Fibroblast of mammary gland (primary cell): ENCODE measurements around the gene LPP.

ENCODE experiments used
- DNase-seq: peaks from one replicate; pipeline ENCODE4 v3.0.0-alpha.2; 2010; ENCODE audit warnings: low read depth
- H3K4me3 ChIP-seq: 2 replicates; pipeline ENCODE4 v1.5.1; 2011; ENCODE audit warnings: low read depth, mild to moderate bottlenecking, low read length, moderate library complexity; ENCODE audit not compliant: control insufficient read depth
- TF ChIP-seq, protein P1 (sequence below): conservative IDR thresholded peaks from 2 replicates; pipeline ENCODE4 v1.5.1; 2011; ENCODE audit warnings: low read depth, low read length, inconsistent platforms; ENCODE audit not compliant: control insufficient read depth, insufficient read depth

Gene LPP

DNA sequence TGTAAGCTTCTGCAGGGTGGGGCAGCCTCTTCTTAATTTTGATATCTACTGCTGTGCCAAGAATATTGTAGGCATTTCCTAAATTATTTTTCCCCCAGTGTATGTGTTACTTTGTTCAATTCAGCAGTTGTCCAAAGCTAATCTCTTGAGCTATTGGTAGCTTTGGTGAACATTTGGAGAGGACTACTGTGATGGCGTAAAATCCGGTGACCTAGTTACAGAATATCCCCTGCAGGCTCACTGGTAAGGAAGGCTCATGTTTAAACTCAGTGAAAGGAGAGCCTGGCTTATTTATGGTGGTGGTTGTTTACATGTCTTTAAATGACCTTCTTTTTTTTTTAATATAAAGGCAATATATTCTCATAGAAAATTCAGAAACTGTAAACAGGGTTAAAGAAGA lies 105.6 kb downstream of the LPP start:
- TF ChIP-seq, protein P1, sequence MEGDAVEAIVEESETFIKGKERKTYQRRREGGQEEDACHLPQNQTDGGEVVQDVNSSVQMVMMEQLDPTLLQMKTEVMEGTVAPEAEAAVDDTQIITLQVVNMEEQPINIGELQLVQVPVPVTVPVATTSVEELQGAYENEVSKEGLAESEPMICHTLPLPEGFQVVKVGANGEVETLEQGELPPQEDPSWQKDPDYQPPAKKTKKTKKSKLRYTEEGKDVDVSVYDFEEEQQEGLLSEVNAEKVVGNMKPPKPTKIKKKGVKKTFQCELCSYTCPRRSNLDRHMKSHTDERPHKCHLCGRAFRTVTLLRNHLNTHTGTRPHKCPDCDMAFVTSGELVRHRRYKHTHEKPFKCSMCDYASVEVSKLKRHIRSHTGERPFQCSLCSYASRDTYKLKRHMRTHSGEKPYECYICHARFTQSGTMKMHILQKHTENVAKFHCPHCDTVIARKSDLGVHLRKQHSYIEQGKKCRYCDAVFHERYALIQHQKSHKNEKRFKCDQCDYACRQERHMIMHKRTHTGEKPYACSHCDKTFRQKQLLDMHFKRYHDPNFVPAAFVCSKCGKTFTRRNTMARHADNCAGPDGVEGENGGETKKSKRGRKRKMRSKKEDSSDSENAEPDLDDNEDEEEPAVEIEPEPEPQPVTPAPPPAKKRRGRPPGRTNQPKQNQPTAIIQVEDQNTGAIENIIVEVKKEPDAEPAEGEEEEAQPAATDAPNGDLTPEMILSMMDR: no peak
- H3K4me3 ChIP-seq: no peak overlapping the region
- no peak for DNase-seq

DNA sequence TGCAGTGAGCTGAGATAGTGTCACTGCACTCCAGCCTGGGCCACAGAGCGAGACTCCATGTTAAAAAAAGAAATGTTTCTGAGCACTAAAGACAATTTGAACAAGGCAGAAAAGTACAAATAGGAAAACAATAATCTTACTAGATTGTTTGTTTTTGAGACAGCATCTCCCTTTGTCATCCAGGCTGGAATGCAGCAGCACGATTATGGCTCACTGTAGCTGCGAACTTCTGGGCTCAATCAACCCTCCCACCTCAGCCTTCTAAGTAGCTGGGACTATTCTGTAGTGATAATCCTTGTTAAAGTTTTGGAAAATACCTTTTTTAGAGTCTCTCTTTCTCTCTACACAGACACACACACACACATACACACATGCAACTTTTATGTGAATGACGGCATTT lies 107.1 kb downstream of the LPP start:
- TF ChIP-seq, protein P1: no peak
- no peak overlapping the region for H3K4me3 ChIP-seq
- DNase-seq: no peak

- TF ChIP-seq, protein P1: no peak
- no peak overlapping the region for H3K4me3 ChIP-seq
- no peak for DNase-seq
These were observed 108.5 kb downstream of the LPP start for GRCh38 chr3:188262488-188262887.

- no peak overlapping the region for H3K4me3 ChIP-seq
- TF ChIP-seq, protein P1: no peak
- peak; percentile 97 for DNase-seq
These were observed 109.1 kb downstream of the LPP start for GRCh38 chr3:188262913-188263683.

DNA sequence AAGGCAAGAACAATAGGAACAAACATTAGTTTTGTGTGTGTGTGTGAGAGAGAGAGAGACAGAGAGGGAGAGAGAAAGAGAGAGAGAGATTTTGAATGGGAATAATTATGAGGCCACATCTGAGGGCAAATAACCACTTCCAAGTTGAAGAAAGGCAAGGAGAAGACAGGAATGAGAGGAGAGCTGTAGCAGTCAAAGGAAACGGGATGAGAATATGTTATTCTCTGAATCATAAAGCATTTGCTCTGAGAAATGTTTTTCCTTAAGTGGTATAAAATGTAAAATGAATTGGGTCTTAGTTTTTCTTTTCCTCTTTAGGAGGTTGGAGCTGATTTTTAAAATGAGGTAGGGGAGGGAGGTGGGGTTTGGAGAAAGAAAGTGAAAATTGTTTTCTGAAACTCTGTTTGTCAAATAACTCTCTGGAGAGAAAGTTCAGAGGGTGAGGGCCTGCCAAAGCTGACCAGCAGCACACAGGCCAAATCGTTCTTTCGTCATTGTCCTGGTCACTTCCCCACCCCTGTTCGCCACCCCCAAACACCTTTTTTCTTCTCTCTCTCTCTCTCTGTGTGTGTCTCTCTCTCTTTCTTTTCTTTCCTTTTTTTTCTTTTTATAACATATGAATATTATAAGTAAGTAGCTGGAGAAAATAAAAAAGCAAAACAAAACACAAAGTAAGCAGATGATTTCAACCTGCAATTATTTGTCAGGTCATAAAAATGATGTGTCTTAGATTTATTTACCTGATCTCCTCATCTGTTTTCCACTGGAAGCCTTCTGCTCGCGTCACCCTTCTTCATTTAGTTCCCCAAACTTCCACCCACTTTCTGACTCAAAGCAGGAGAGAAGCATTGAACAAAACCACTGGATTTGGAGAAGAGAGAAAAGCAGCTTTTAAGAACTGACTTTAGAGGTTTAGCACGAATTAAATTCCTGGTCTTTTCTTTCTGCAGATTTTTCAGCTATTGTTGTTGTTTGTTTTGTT lies 110.6 kb downstream of the LPP start:
- peak; percentile 85 for DNase-seq
- TF ChIP-seq, protein P1: no peak
- H3K4me3 ChIP-seq: no peak overlapping the region

DNA sequence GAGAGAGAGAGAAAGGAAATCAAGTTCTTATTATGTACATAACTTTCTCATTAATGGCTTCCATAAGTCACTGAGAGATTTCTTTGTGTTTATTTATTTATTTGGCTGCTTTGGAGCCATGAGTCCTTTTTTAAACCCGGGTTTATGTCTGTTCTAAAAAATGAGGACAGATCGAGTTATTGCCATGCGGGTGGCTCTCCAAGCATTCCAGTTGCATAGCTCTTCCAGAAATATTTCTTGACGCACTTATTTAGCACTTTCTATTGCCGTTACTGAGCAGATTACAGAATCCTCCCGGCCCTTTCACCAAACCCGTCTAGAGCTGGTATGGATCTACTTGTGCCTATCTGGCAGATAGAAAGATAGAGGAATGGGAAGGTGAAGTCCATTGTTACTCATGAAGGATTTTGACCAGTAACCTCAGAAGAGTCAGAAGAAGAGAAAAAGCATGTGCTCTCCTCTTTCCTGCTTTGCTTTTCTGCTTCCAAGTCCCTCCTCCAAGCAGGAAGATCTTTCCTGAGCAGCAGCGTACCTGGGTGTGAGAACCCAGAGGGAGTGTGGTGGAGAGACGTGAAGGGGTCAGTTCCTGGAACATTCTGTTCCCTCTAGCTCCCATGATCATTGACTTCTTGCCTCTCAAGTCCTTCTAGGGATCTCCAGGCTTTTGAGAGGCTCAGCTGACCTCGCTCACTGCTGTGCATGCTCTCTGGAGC lies 112.8 kb downstream of the LPP start:
- TF ChIP-seq, protein P1: no peak
- peak overlapping the region; percentile 27 for H3K4me3 ChIP-seq
- peak; percentile 92 for DNase-seq
